ENCODE results near the gene CERK. TPM values are rescaled to one million over a fixed set of nuclear protein-coding genes. Genes with fewer than 3 reads are reported as not detected.

The CERK gene
- polyA plus RNA-seq, 1 donor from 2014 or later: 11.7 TPM

GRCh38 chr22:46758867-46759290 lies 20.8 kb upstream of the CERK start:
- Mint-ChIP-seq H3K27ac (peak overlapping the region in 2 of 3 donors; percentile 57 to 95), H3K4me3 (peak overlapping the region in 3 of 4 donors; percentile 2 to 75 (median 18)), H3K4me1 (peaks cover 19 to 26% (median 23%) of the 10 kb centered on the region in 3 donors), H3K27me3 (no peaks in the 10 kb centered on the region), H3K9me3 (peaks cover 0 to 4% (median 1%) of the 10 kb centered on the region in 3 donors), H3K36me3 (no peaks in the 10 kb centered on the region)

GRCh38 chr22:46758121-46758520 lies 20.1 kb upstream of the CERK start:
- H3K27me3 Mint-ChIP-seq: no peaks in the 10 kb centered on the region
- H3K4me3 Mint-ChIP-seq: peak overlapping the region in 1 of 4 donors; percentile 28
- peak overlapping the region in 1 of 3 donors; percentile 57 for H3K27ac Mint-ChIP-seq
- H3K36me3 Mint-ChIP-seq: no peaks in the 10 kb centered on the region
- H3K9me3 Mint-ChIP-seq: peaks cover 0 to 4% (median 1%) of the 10 kb centered on the region in 3 donors
- H3K4me1 Mint-ChIP-seq: peaks cover 17 to 23% (median 21%) of the 10 kb centered on the region in 3 donors

GRCh38 chr22:46757104-46757503 lies 19.1 kb upstream of the CERK start:
- H3K36me3 Mint-ChIP-seq: no peaks in the 10 kb centered on the region
- no peak overlapping the region for H3K4me3 Mint-ChIP-seq
- no peaks in the 10 kb centered on the region for H3K27me3 Mint-ChIP-seq
- H3K9me3 Mint-ChIP-seq: peaks cover 0 to 4% (median 1%) of the 10 kb centered on the region in 3 donors
- H3K4me1 Mint-ChIP-seq: peaks cover 15 to 16% (median 16%) of the 10 kb centered on the region in 3 donors
- no peak overlapping the region for H3K27ac Mint-ChIP-seq

- no peak overlapping the region for H3K27ac Mint-ChIP-seq
- no peaks in the 10 kb centered on the region for H3K36me3 Mint-ChIP-seq
- H3K27me3 Mint-ChIP-seq: no peaks in the 10 kb centered on the region
- H3K4me1 Mint-ChIP-seq: peaks cover 9 to 12% (median 9%) of the 10 kb centered on the region in 3 donors
- H3K9me3 Mint-ChIP-seq: peaks cover 0 to 4% (median 1%) of the 10 kb centered on the region in 3 donors
- no peak overlapping the region for H3K4me3 Mint-ChIP-seq
Observed at GRCh38 chr22:46756097-46756496, 18.0 kb upstream of the CERK start.

- H3K36me3 Mint-ChIP-seq: no peaks in the 10 kb centered on the region
Observed at GRCh38 chr22:46755525-46755924, 17.5 kb upstream of the CERK start.

GRCh38 chr22:46754826-46755225 lies 16.8 kb upstream of the CERK start:
- no peak overlapping the region for H3K27ac Mint-ChIP-seq
- H3K4me3 Mint-ChIP-seq: no peak overlapping the region
- peaks cover 10 to 12% (median 12%) of the 10 kb centered on the region in 3 donors for H3K4me1 Mint-ChIP-seq
- no peaks in the 10 kb centered on the region for H3K36me3 Mint-ChIP-seq
- peaks cover 0 to 4% (median 1%) of the 10 kb centered on the region in 3 donors for H3K9me3 Mint-ChIP-seq
- H3K27me3 Mint-ChIP-seq: peaks cover 6% of the 10 kb centered on the region

More at GRCh38 chr22:46755525-46755924, 17.5 kb upstream of the CERK start:
- Mint-ChIP-seq H3K9me3 (peaks cover 0 to 4% (median 1%) of the 10 kb centered on the region in 3 donors), H3K4me3 (no peak overlapping the region), H3K27me3 (no peaks in the 10 kb centered on the region), H3K27ac (no peak overlapping the region), H3K4me1 (peaks cover 8 to 12% (median 9%) of the 10 kb centered on the region in 3 donors)

- Mint-ChIP-seq H3K9me3 (peaks cover 0 to 4% (median 1%) of the 10 kb centered on the region in 3 donors), H3K27me3 (peaks cover 9% of the 10 kb centered on the region), H3K4me1 (peaks cover 16 to 18% (median 18%) of the 10 kb centered on the region in 3 donors), H3K36me3 (no peaks in the 10 kb centered on the region), H3K4me3 (peak overlapping the region in 1 of 4 donors; percentile 22), H3K27ac (no peak overlapping the region)
Observed at GRCh38 chr22:46754110-46754799, 16.2 kb upstream of the CERK start.

- Mint-ChIP-seq H3K4me1 (peaks cover 14 to 17% (median 17%) of the 10 kb centered on the region in 3 donors), H3K27ac (no peak overlapping the region), H3K4me3 (no peak overlapping the region), H3K36me3 (no peaks in the 10 kb centered on the region), H3K9me3 (peaks cover 0 to 4% (median 1%) of the 10 kb centered on the region in 3 donors), H3K27me3 (peaks cover 14% of the 10 kb centered on the region)
Observed at GRCh38 chr22:46753761-46754109, 15.7 kb upstream of the CERK start.

GRCh38 chr22:46753360-46753759 lies 15.3 kb upstream of the CERK start:
- Mint-ChIP-seq H3K27ac (no peak overlapping the region), H3K4me3 (no peak overlapping the region), H3K27me3 (peaks cover 14% of the 10 kb centered on the region), H3K4me1 (peaks cover 10 to 14% (median 13%) of the 10 kb centered on the region in 3 donors), H3K9me3 (peaks cover 0 to 4% (median 1%) of the 10 kb centered on the region in 3 donors), H3K36me3 (no peaks in the 10 kb centered on the region)

GRCh38 chr22:46752988-46753310 lies 14.9 kb upstream of the CERK start:
- H3K4me1 Mint-ChIP-seq: peaks cover 10 to 14% (median 13%) of the 10 kb centered on the region in 3 donors
- H3K27me3 Mint-ChIP-seq: peaks cover 14% of the 10 kb centered on the region
- H3K4me3 Mint-ChIP-seq: no peak overlapping the region
- no peaks in the 10 kb centered on the region for H3K36me3 Mint-ChIP-seq
- peaks cover 0 to 4% (median 1%) of the 10 kb centered on the region in 3 donors for H3K9me3 Mint-ChIP-seq
- no peak overlapping the region for H3K27ac Mint-ChIP-seq

GRCh38 chr22:46752286-46752987 lies 14.4 kb upstream of the CERK start:
- Mint-ChIP-seq H3K36me3 (no peaks in the 10 kb centered on the region), H3K9me3 (peaks cover 0 to 4% (median 1%) of the 10 kb centered on the region in 3 donors), H3K27me3 (peaks cover 14% of the 10 kb centered on the region), H3K27ac (no peak overlapping the region), H3K4me3 (no peak overlapping the region), H3K4me1 (peaks cover 10 to 14% (median 13%) of the 10 kb centered on the region in 3 donors)

- H3K36me3 Mint-ChIP-seq: no peaks in the 10 kb centered on the region
- peak overlapping the region in 1 of 4 donors; percentile 51 for H3K4me3 Mint-ChIP-seq
- no peaks in the 10 kb centered on the region for H3K9me3 Mint-ChIP-seq
- peaks cover 9 to 10% (median 10%) of the 10 kb centered on the region in 3 donors for H3K4me1 Mint-ChIP-seq
- peak overlapping the region in 1 of 3 donors; percentile 67 for H3K27ac Mint-ChIP-seq
- H3K27me3 Mint-ChIP-seq: peaks cover 14% of the 10 kb centered on the region
Observed at GRCh38 chr22:46750863-46751443, 12.9 kb upstream of the CERK start.

- peaks cover 9 to 10% (median 10%) of the 10 kb centered on the region in 3 donors for H3K4me1 Mint-ChIP-seq
- peak overlapping the region in 1 of 4 donors; percentile 63 for H3K4me3 Mint-ChIP-seq
- no peak overlapping the region for H3K27ac Mint-ChIP-seq
- H3K27me3 Mint-ChIP-seq: peaks cover 14% of the 10 kb centered on the region
- no peaks in the 10 kb centered on the region for H3K36me3 Mint-ChIP-seq
- H3K9me3 Mint-ChIP-seq: no peaks in the 10 kb centered on the region
Observed at GRCh38 chr22:46750530-46750800, 12.4 kb upstream of the CERK start.

- peak overlapping the region in 3 of 4 donors; percentile 27 to 60 (median 59) for H3K4me3 Mint-ChIP-seq
- H3K4me1 Mint-ChIP-seq: peaks cover 9 to 10% (median 10%) of the 10 kb centered on the region in 3 donors
- H3K9me3 Mint-ChIP-seq: no peaks in the 10 kb centered on the region
- no peaks in the 10 kb centered on the region for H3K36me3 Mint-ChIP-seq
- H3K27me3 Mint-ChIP-seq: peaks cover 14% of the 10 kb centered on the region
- H3K27ac Mint-ChIP-seq: peak overlapping the region in 1 of 3 donors; percentile 94
Observed at GRCh38 chr22:46749682-46750529, 11.9 kb upstream of the CERK start.
